Kidney capillary endothelial cell (primary cell): ENCODE measurements around the gene PPIG.
"Not testable (repeated sequence)": the region's sequence is repeated elsewhere in the genome, so short reads cannot be mapped to it uniquely, and the experiment has no call there.

Source experiments
- DNase-seq: peaks from one replicate; pipeline ENCODE4 v3.0.0-alpha.2; 2018; ENCODE audit warnings: low spot score

PPIG gene

DNA sequence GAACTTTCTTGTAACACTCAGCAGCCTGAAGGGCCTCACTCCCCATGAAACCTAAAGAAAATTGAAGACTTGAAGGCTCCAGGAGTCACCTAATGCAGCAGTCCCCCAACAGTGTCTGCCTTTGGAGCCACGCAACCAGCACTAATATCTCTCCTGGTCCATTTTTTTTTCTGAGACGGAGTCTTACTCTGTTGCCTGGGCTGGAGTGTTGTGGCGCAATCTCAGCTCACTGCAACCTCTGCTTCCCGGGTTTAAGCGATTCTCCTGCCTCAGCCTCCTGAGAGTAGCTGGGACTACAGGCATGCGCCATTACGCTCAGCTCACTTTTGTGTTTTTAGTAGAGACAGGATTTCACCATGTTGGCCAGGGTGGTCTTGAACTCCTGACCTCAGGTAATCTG, 12.4 kb downstream of the PPIG start:
- not testable (repeated sequence) for DNase-seq

DNA sequence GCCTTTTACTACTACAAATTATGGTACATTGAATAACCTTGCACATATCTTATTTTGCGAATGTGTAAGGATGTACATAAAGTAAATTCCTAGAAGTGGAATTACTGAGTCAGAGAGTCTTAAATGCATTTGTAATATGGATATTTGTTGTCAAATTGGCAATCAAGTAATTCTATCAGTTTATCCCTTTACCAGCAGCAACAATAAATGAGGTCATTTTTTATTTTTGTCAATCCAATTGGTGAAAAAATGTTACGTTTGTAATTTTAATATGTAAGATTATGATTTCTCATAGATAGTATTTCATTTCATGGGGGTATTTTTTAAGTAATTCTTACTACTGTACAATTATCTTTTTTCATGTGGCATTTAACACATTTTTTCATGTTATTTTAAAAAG, 14.8 kb downstream of the PPIG start:
- no peak for DNase-seq

DNA sequence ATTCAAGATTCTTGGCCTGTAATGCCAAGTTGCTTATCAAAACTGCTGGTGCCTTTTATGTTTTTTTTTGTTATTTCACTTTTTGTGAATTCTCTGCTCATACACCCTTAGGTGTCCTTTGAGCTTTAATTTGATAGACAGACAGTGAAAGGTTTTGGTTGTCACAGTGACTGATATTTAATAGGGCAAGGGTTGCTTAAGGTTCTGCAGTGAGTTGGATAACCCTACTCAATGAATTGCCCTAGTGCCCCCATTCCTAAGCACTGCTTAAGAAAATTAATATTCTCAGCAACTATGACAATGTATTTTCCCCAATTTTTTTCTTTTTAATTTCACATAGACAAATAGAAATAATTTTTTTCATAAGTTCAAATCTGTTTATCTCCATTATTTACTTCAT, 15.4 kb downstream of the PPIG start:
- DNase-seq = no peak

DNA sequence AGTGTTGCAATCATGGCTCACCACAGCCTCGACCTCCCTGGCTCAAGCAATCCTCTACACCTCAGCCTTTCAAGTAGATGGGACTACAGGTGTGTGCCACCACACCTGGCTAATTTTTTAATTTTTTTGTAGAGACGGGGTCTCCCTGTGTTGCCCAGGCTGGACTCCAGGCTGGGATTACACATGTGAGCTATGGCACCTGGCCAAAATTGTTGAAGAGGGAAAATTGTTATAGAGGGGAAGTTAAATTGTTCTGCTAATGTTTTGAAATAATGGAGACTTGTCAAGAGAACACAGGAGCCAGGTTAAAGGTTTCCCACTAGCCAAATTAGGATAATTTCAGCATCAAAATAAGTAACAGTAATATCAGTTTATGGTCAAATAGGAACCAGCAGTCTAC, 25.1 kb downstream of the PPIG start:
- DNase-seq = no peak

DNA sequence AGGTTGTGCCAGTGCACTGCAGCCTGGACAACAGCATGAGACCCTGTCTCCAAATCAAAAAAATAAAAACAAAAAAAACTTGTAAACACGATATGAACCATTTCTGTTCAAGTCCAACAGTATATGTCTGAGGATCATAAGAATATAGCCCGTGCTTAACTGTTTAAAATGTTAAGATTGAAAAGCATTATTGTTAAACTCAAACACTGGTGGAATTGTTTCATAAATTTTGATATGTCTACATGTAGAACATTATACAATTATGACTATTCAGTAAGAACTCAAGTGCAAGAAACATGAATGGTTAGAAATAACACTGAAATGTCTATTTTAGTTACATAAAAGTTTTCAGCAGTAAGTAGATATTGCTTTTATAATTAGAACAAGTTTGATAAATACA, 29.7 kb downstream of the PPIG start:
- DNase-seq = no peak

DNA sequence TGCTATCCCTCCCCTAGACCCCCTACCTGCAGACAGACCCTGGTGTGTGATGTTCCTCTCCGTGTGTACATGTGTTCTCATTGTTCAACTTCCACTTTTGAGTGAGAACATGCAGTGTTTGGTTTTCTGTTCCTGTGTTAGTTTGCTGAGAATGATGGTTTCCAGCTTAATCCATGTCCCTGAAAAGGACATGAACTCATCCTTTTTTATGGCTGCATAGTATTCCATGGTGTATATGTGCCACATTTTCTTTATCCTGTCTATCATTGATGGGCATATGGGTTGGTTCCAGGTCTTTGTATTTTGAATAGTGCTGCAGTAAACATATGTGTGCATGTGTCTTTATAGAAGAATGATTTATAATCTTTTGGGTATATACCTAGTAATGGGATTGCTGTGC, 31.8 kb downstream of the PPIG start:
- DNase-seq = not testable (repeated sequence)

DNA sequence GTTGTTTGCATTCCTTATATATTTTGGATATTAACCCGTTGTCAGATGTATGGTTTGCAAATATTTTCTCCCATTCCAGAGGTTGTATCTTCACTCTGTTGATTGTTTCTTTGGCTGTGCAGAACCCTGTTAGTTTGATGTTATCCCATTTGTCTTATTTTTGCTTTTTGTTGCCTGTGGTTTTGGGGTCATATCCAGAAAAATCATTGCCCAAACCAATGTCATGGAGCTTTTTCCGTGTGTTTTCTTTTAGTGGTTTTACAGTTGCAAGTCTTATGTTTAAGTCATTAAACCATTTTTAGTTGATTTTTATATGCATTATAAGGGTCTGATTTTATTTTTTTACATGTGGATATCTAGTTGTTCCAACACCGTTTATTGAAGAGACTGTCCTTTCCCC, 35.8 kb downstream of the PPIG start:
- DNase-seq = no peak

DNA sequence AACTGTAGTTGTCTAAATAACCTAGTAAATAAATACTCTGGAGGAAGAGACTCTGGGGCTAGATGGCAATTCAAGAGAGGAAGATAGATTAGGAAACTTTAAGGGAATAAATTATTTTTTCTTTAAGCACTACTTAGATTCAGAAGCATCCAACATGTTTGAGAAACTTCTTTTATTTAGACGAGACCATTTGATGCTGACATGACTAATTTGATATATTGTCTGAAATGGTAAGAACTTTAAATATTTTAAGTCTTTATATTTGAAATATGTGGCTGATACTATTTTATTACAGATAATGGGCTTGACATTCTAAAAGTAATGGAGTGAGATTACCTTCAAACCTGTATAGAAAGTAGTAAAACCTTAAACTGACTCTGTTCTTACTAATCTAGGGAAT, 36.4 kb downstream of the PPIG start:
- no peak for DNase-seq

DNA sequence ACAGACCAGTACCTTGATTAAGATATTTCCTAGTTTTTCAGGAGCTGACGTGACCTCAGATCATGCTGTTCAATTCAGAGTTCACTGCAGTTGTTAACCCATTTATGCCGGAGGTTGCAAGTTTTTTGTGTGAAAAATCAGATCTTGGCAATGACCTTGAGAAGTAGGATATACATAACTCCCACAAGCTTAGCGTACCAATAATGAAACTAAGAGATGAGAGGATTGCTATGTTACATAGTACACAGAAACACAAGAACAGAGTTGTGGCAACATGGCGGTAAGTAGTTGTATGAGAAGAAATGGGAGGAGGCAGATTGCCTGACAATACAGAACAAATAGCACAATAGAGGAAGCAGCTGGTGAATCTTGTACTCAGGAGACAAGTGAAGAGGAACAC, 39.1 kb downstream of the PPIG start:
- no peak for DNase-seq

DNA sequence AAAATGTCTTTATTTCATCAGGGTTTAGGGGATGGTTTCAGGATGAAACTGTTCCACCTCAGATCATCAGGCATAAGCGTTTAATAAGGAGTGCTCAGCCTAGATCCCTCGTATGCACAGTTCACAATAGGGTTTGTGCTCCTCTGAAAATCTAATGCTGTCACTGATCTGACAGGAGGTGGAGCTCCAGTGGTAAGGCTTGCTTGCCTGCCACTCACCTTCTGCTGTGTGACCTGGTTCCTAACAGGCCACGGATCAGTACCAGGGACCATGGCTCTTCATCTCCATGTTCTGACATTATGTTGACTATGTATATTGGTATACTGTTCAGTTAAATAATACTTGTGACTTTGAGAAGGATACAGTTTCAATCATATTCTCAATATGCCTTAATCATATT, 41.6 kb downstream of the PPIG start:
- no peak for DNase-seq

DNA sequence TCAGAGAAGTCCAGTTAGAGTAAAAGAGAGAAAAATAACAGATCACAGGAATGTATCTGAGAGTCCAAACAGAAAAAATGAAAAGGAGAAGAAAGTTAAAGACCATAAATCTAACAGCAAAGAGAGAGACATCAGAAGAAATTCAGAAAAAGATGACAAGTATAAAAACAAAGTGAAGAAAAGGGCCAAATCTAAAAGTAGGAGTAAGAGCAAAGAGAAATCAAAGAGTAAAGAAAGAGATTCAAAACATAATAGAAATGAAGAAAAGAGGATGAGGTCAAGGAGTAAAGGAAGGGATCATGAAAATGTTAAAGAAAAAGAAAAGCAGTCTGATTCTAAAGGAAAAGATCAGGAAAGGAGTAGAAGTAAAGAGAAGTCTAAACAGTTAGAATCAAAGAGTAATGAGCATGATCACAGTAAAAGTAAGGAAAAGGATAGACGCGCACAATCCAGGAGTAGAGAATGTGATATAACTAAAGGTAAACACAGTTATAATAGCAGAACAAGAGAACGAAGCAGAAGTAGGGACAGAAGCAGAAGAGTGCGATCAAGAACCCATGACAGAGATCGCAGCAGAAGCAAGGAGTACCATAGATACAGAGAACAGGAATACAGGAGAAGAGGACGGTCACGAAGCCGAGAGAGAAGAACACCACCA, 52.4 kb downstream of the PPIG start:
- DNase-seq = no peak

DNA sequence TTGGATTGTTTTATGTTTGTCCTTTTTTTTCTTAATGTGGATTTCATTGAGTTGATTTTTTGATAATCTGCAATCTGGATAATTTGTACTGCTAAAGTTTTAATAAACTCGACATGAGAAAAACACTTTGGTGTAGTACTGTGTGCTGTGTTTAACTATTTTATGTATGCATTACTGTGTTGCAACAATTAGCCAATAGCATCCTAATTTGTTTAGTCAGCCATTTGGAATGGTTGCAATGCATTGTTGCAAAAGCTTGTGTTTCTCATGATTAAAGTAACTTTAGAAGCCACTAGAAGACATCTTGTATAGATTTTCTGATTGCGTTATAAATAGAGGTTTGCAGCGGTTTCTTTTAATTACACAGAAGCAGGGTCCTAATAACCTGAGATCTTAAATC, 53.5 kb downstream of the PPIG start:
- no peak for DNase-seq

DNA sequence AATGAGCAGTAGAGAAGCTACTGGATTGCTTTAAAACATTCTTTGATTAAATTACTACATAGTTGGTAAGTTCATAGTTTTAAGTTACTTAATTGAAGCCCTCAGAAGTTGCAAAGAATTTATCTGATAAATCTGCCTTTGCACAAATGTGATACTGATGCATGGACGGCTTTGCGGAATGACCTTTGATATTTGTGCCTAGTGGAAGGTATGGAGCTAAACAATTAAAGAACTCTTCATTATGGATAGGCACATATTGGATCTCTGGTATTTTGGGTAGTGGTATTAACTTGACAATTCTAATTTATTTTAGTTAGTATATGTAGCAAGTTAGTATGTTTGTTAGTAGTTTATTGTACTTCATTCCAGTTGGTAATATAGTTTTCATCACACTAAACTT, 56.0 kb downstream of the PPIG start:
- DNase-seq = no peak

DNA sequence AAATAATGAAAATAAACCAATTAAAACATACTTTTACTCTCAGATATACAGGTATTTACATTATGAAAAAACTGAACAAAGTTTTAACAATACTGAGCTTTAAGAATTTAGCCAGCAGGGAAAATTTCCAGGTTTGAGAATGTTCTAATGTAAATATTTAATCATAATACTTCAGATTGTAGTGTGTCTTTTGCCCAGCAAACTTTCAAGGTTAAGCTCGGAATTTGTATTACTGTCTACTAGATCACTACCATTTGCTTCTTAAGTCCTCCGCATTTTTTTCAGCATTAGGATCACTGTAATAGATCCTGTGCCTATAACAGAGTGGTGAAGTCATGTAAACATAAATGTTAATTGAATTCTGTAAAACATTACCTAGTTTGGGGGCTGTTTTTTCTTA, 57.3 kb downstream of the PPIG start:
- no peak for DNase-seq

DNA sequence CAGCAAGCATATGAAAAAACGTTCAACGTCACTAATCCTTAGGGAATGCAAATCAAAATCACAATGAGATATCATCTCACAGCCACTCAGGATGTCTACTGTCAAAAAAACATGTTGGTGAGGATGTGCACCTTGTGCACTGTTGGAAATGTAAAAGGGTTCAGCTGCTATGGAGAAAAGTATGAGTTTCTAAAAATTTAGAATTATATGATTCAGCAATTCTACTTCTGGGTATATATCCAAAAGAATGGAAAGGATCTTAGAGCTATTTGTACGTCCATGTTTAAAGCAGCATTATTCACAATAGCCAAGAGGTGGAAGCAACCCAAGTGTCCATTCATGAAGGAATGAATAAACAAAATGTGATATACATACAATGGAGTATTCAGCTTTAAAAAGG, 60.0 kb downstream of the PPIG start:
- no peak for DNase-seq

DNA sequence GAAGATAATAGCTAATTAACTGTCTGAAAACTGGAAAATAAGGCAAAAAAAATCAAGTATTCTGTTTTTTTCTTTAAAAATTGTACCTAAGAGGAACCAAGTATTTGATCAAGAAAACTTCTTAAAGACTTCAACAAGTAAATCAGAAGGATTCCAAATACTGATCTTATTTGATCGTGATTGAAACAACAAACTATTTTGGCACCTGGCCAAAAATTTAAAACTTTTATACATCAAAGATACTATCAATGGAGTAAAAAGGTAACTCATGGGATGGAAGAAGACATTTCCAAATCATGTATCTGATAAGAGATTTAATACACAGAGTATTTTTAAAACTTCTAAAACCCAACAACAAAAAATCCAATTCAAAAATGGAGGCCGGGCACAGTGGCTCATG, 63.3 kb downstream of the PPIG start:
- no peak for DNase-seq

DNA sequence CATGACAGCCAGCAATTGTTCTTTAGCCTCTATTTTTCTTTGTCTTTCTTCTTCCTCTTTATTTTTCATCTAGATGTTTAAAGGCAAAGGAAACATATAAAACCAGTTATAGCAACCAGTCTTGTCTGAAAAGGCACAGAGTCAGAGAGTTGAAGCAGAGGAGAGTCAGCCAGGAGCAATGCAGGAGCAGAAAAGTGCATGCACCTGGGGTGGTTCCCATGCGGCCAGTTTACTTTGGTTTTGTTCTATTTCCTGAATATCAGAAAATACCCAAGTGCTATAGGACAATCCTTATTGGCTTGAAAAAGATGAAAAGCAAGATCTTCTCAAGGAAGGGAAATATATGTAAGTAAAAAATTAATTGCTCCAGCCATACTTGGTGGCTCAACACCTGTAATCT, 65.1 kb downstream of the PPIG start:
- DNase-seq = no peak

DNA sequence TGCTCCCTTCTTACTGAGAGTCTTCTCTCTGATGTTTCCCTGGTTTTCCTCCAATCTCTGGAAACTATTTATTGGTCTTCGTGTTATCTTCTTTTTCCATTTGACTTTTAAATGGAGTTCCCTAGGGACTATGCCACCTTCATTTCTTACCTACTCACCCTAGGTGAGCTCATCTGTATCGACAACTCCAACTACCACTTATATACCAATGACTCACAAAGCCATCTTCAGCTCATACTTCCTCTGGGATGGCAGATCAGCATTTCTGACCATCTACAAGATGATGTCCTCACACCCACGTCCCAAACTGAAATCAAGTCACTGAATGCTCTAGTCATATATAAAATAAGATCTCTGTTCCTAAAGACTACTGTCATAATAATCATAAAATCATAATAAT, 69.5 kb downstream of the PPIG start:
- DNase-seq = no peak

DNA sequence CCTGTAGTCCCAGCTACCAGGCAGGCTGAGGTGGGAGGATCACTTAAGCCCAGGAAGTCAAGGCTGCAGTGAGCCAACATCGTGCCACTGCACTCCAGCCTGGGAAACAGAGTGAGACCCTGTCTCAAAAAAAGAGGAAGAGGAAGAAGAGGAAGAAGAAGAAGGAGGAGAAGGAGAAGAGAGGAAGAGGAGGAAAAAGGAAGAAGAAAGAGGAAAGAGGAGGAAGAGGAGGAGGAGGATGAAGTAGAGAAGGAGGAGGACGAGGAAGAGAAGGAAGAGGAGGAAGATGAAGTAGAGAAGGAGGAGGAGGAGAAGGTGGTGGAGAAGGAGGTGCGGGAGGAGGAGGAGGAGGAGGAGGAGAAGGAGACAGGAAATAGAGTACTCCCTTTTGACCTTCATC, 72.0 kb downstream of the PPIG start:
- no peak for DNase-seq

DNA sequence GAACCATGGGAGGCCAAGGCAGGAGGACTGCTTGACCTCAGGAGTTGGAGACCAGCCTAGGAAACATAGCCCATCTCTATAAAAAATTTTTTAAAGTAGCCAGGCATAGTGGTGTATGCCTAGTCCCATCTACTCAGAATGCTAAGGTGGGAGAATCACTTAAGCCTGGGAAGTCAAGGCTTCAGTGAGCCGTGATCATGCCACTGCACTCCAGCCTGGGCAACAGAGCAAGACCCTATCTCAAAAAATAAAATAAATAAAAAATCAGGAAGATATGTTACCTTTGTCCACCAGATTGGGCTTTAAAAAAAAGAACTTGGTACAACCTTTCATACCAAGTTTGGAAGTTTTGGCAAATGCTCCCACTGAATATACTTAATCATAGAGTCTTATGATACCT, 74.7 kb downstream of the PPIG start:
- DNase-seq = no peak

DNA sequence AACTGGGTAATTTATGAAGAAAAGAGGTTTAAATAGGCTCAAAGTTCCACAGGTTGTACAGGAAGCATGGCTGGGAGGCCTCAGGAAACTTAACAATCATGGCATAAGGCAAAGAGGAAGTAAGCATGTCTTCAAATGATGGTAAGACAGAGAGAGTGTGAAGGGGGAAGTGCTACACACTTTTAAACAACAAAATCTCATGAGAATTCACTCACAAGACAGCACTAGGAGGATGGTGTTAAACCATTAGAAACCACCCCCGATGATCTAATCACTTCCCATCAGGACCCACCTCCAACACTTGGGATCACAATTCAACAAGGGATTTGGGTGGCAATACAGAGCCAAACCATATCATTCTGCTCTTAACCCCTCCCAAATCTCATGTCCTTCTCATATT, 75.2 kb downstream of the PPIG start:
- DNase-seq = no peak

DNA sequence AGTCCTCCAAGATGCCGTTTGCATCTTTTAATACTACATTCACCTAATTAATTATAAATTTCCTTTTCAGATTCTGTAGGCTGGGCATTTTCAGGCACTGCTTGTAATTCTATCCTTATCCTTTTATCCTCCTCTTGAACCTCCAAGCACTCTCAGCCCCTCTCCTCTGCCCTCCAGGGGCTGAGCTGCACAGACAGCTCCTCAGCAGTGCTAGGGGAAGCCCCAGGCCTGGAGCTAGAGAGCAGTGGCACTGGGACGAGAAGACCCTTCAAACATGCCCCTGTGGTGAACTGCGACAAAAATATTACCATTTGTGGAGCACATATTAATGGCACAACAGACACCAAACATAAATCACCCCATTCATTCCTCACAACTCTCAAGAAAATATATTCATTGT, 77.1 kb downstream of the PPIG start:
- DNase-seq = no peak

DNA sequence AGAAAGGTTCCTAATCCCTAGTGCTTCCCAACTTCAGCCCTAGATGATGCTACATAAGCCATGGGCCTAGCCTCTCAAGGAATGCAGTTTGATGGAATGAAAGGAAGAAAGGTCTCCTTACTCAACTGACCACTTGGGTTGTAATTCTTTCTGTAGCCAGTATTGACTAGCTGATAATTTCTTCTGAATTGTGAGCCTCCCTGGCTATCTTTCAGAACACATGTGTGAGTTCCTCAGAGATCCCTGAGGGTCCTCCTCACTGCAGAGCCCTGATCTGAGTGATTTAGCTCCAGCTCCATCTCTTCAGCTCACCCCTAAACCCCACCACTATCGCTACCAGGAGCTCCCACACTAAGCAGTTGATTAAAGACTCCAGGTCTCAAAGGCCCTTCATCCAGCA, 78.6 kb downstream of the PPIG start:
- no peak for DNase-seq

DNA sequence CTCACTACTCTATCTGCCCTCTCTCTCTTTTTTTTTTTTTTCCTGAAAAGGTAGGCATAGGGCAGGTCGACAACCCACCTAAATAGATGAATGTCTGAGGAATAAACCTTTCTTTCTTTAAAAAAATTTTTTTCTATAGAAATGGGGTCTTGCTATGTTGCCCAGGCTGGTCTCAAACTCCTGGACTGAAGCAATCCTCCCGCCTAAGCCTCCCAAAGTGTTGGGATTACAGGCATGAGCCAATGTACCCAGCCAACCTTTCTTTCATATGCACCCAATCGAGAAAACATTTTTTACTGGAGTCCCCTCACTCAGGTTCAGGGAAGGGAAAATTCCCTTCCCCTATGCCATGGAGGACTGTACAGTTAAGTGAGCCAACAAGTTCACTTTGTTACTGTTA, 79.1 kb downstream of the PPIG start:
- DNase-seq = no peak

DNA sequence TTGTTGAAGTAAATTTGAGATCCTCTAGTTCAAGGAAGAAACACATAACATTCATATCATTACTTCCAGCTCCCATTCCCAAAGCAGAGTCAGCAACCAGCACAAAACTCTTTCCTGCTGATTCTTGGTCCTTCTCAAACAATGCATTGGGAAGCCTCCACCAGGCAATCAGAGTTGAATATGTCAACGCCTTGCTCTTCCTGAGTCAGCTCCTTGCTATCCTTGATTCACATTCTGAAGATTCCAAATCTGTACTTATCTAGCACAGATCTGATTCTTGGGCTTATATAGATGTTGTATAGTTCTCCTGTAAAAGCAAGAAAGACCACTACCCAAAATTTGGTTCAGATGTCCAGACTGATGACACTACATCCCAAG, 80.4 kb downstream of the PPIG start:
- no peak for DNase-seq
